GM10248 (cell line): Measurements from ENCODE around the gene PCCA.

Experiments
- CTCF ChIA-PET: fragments of 300-600 bp; sonication (Branson Sonifier 250); formaldehyde crosslinking; extraction: SDS; loops from one replicate; lab custom pipeline; 2021; ENCODE audit warnings: antibody characterized with exemption; lab: Yijun Ruan, JAX
- POLR2A ChIA-PET: fragments of 350-650 bp; sonication (Branson Sonifier 250); formaldehyde crosslinking; extraction: SDS; loops from one replicate; lab custom pipeline; 2020; ENCODE audit warnings: antibody characterized with exemption; lab: Yijun Ruan, JAX
- DNase-seq: peaks from one replicate; pipeline ENCODE4 v3.0.0; 2012; ENCODE audit errors: extremely low spot score
- CTCF ChIP-seq: IDR thresholded peaks from 2 replicates; pipeline ENCODE4 v1.5.1; 2012; ENCODE audit warnings: mild to moderate bottlenecking, low read depth; ENCODE audit errors: extremely low read depth, missing control alignments, control extremely low read depth

PCCA gene

GRCh38 chr13:100537951-100538462, 449.1 kb downstream of the PCCA start:
- DNase-seq: no peak
- POLR2A ChIA-PET: no interaction called here
- CTCF ChIA-PET: no interaction called here
- no peak for TF ChIP-seq CTCF

GRCh38 chr13:100540621-100541020, 451.7 kb downstream of the PCCA start:
- POLR2A ChIA-PET: no interaction called here
- CTCF ChIA-PET: interaction anchor here (1.6 to 2.1 kb wide), 2 partner anchors 26 to 32 kb away, joined by 4 to 7 read pairs; no protein-coding TSS in a partner anchor
- no peak for TF ChIP-seq CTCF
- DNase-seq: no peak

- ChIA-PET CTCF (interaction anchor here (1.0 to 2.1 kb wide), 6 partner anchors 11 to 885 kb away, joined by 3 to 7 read pairs (median 4); no protein-coding TSS in a partner anchor), POLR2A (no interaction called here)
- DNase-seq: no peak
- no peak for TF ChIP-seq CTCF
Measured at GRCh38 chr13:100541897-100542825, 453.3 kb downstream of the PCCA start.

GRCh38 chr13:100542826-100543156, 453.9 kb downstream of the PCCA start:
- peak; percentile 70 for DNase-seq
- ChIA-PET POLR2A (no interaction called here), CTCF (interaction anchor here (1.0 to 1.6 kb wide), 4 partner anchors 11 to 885 kb away, joined by 3 to 5 read pairs (median 4); no protein-coding TSS in a partner anchor)
- peak; percentile 39 for TF ChIP-seq CTCF

- CTCF ChIA-PET: interaction anchor here (1.4 to 1.6 kb wide), 2 partner anchors 30 to 886 kb away, joined by 4 to 5 read pairs; no protein-coding TSS in a partner anchor
- DNase-seq: no peak
- POLR2A ChIA-PET: no interaction called here
- no peak for TF ChIP-seq CTCF
Measured at GRCh38 chr13:100543872-100544602, 455.1 kb downstream of the PCCA start.

GRCh38 chr13:100544866-100545683, 456.2 kb downstream of the PCCA start:
- no peak for TF ChIP-seq CTCF
- DNase-seq: no peak
- CTCF ChIA-PET: interaction anchor here (2.0 kb wide), 1 partner anchor 27 kb away, joined by 6 read pairs; no protein-coding TSS in a partner anchor
- POLR2A ChIA-PET: no interaction called here
